ENCODE data around the gene CD34. TPM values are rescaled to one million over a fixed set of nuclear protein-coding genes. Genes with fewer than 3 reads are reported as not detected.
"Not testable (repeated sequence)": the region's sequence is repeated elsewhere in the genome, so short reads cannot be mapped to it uniquely, and the experiment has no call there.

Gene CD34
- total and polyA plus RNA-seq, 2 donors, result 6.4 to 14.5 TPM

GRCh38 chr1:207952617-207953542, 42.0 kb upstream of the CD34 start:
- Histone ChIP-seq H3K27me3 (ENCODE audit: control insufficient read depth in 2 of 2, insufficient read depth in 1 of 2, low read length in 1 of 2) (peaks cover 0 to 2% of the 10 kb centered on the region in 2 donors), H3K4me3 (ENCODE audit: low read length in 2 of 2) (no peak overlapping the region), H3K9me3 (ENCODE audit: control insufficient read depth in 2 of 2, insufficient read depth in 1 of 2, low read length in 1 of 2) (no peaks in the 10 kb centered on the region), H3K27ac (ENCODE audit: low read depth in 1 of 2, low read length in 1 of 2) (no peak overlapping the region), H3K4me1 (ENCODE audit: control insufficient read depth in 2 of 2, insufficient read depth in 2 of 2, low read length in 2 of 2) (no peaks in the 10 kb centered on the region), H3K36me3 (ENCODE audit: control insufficient read depth in 2 of 2, insufficient read depth in 2 of 2, low read length in 1 of 2) (no peaks in the 10 kb centered on the region)
- no peak for DNase-seq (ENCODE audit: low read depth in 6 of 9, low spot score in 9 of 9)
- 67% methylated on average over 4 of the region's 4 CpGs for WGBS

GRCh38 chr1:207951652-207952051, 40.7 kb upstream of the CD34 start:
- 93% methylated on average over 3 of the region's 3 CpGs for WGBS
- H3K4me3 ChIP-seq (ENCODE audit: low read length in 2 of 2), result no peak overlapping the region
- no peaks in the 10 kb centered on the region for H3K9me3 ChIP-seq (ENCODE audit: control insufficient read depth in 2 of 2, insufficient read depth in 1 of 2, low read length in 1 of 2)

GRCh38 chr1:207950750-207951149, 39.8 kb upstream of the CD34 start:
- Histone ChIP-seq H3K36me3 (ENCODE audit: control insufficient read depth in 2 of 2, insufficient read depth in 2 of 2, low read length in 1 of 2) (no peaks in the 10 kb centered on the region), H3K27ac (ENCODE audit: low read depth in 1 of 2, low read length in 1 of 2) (no peak overlapping the region)
- WGBS, result 44% methylated on average over 2 of the region's 2 CpGs

More at GRCh38 chr1:207951652-207952051, 40.7 kb upstream of the CD34 start:
- Histone ChIP-seq H3K36me3 (ENCODE audit: control insufficient read depth in 2 of 2, insufficient read depth in 2 of 2, low read length in 1 of 2) (no peaks in the 10 kb centered on the region), H3K4me1 (ENCODE audit: control insufficient read depth in 2 of 2, insufficient read depth in 2 of 2, low read length in 2 of 2) (no peaks in the 10 kb centered on the region), H3K27me3 (ENCODE audit: control insufficient read depth in 2 of 2, insufficient read depth in 1 of 2, low read length in 1 of 2) (no peaks in the 10 kb centered on the region), H3K27ac (ENCODE audit: low read depth in 1 of 2, low read length in 1 of 2) (no peak overlapping the region)
- no peak for DNase-seq (ENCODE audit: low read depth in 6 of 9, low spot score in 9 of 9)

GRCh38 chr1:207949571-207950195, 38.8 kb upstream of the CD34 start:
- DNase-seq (ENCODE audit: low read depth in 6 of 9, low spot score in 9 of 9), result no peak
- no peaks in the 10 kb centered on the region for H3K9me3 ChIP-seq (ENCODE audit: control insufficient read depth in 2 of 2, insufficient read depth in 1 of 2, low read length in 1 of 2)
- H3K4me3 ChIP-seq (ENCODE audit: low read length in 2 of 2), result no peak overlapping the region
- no peaks in the 10 kb centered on the region for H3K36me3 ChIP-seq (ENCODE audit: control insufficient read depth in 2 of 2, insufficient read depth in 2 of 2, low read length in 1 of 2)
- H3K27me3 ChIP-seq (ENCODE audit: control insufficient read depth in 2 of 2, insufficient read depth in 1 of 2, low read length in 1 of 2), result no peaks in the 10 kb centered on the region
- WGBS, result 98% methylated on average over 3 of the region's 3 CpGs
- no peak overlapping the region for H3K27ac ChIP-seq (ENCODE audit: low read depth in 1 of 2, low read length in 1 of 2)
- no peaks in the 10 kb centered on the region for H3K4me1 ChIP-seq (ENCODE audit: control insufficient read depth in 2 of 2, insufficient read depth in 2 of 2, low read length in 2 of 2)

More at GRCh38 chr1:207950750-207951149, 39.8 kb upstream of the CD34 start:
- no peak for DNase-seq (ENCODE audit: low read depth in 6 of 9, low spot score in 9 of 9)
- no peaks in the 10 kb centered on the region for H3K9me3 ChIP-seq (ENCODE audit: control insufficient read depth in 2 of 2, insufficient read depth in 1 of 2, low read length in 1 of 2)
- H3K4me3 ChIP-seq (ENCODE audit: low read length in 2 of 2), result no peak overlapping the region
- H3K27me3 ChIP-seq (ENCODE audit: control insufficient read depth in 2 of 2, insufficient read depth in 1 of 2, low read length in 1 of 2), result no peaks in the 10 kb centered on the region
- H3K4me1 ChIP-seq (ENCODE audit: control insufficient read depth in 2 of 2, insufficient read depth in 2 of 2, low read length in 2 of 2), result no peaks in the 10 kb centered on the region

GRCh38 chr1:207948536-207949250, 37.8 kb upstream of the CD34 start:
- no peaks in the 10 kb centered on the region for H3K9me3 ChIP-seq (ENCODE audit: control insufficient read depth in 2 of 2, insufficient read depth in 1 of 2, low read length in 1 of 2)
- no peak overlapping the region for H3K4me3 ChIP-seq (ENCODE audit: low read length in 2 of 2)
- 94% methylated on average over 3 of the region's 3 CpGs for WGBS
- H3K36me3 ChIP-seq (ENCODE audit: control insufficient read depth in 2 of 2, insufficient read depth in 2 of 2, low read length in 1 of 2), result no peaks in the 10 kb centered on the region
- no peak for DNase-seq (ENCODE audit: low read depth in 6 of 9, low spot score in 9 of 9)
- H3K4me1 ChIP-seq (ENCODE audit: control insufficient read depth in 2 of 2, insufficient read depth in 2 of 2, low read length in 2 of 2), result no peaks in the 10 kb centered on the region
- H3K27ac ChIP-seq (ENCODE audit: low read depth in 1 of 2, low read length in 1 of 2), result no peak overlapping the region
- H3K27me3 ChIP-seq (ENCODE audit: control insufficient read depth in 2 of 2, insufficient read depth in 1 of 2, low read length in 1 of 2), result no peaks in the 10 kb centered on the region

GRCh38 chr1:207946756-207947155, 35.8 kb upstream of the CD34 start:
- WGBS, result 93% methylated on average over 1 of the region's 1 CpG
- Histone ChIP-seq H3K9me3 (ENCODE audit: control insufficient read depth in 2 of 2, insufficient read depth in 1 of 2, low read length in 1 of 2) (no peaks in the 10 kb centered on the region), H3K27ac (ENCODE audit: low read depth in 1 of 2, low read length in 1 of 2) (no peak overlapping the region), H3K4me1 (ENCODE audit: control insufficient read depth in 2 of 2, insufficient read depth in 2 of 2, low read length in 2 of 2) (no peaks in the 10 kb centered on the region), H3K4me3 (ENCODE audit: low read length in 2 of 2) (no peak overlapping the region), H3K36me3 (ENCODE audit: control insufficient read depth in 2 of 2, insufficient read depth in 2 of 2, low read length in 1 of 2) (no peaks in the 10 kb centered on the region), H3K27me3 (ENCODE audit: control insufficient read depth in 2 of 2, insufficient read depth in 1 of 2, low read length in 1 of 2) (no peaks in the 10 kb centered on the region)
- no peak for DNase-seq (ENCODE audit: low read depth in 6 of 9, low spot score in 9 of 9)

- Histone ChIP-seq H3K9me3 (ENCODE audit: control insufficient read depth in 2 of 2, insufficient read depth in 1 of 2, low read length in 1 of 2) (no peaks in the 10 kb centered on the region), H3K36me3 (ENCODE audit: control insufficient read depth in 2 of 2, insufficient read depth in 2 of 2, low read length in 1 of 2) (no peaks in the 10 kb centered on the region), H3K27me3 (ENCODE audit: control insufficient read depth in 2 of 2, insufficient read depth in 1 of 2, low read length in 1 of 2) (no peaks in the 10 kb centered on the region), H3K4me1 (ENCODE audit: control insufficient read depth in 2 of 2, insufficient read depth in 2 of 2, low read length in 2 of 2) (no peaks in the 10 kb centered on the region), H3K27ac (ENCODE audit: low read depth in 1 of 2, low read length in 1 of 2) (no peak overlapping the region), H3K4me3 (ENCODE audit: low read length in 2 of 2) (no peak overlapping the region)
- WGBS, result 98% methylated on average over 3 of the region's 3 CpGs
- no peak for DNase-seq (ENCODE audit: low read depth in 6 of 9, low spot score in 9 of 9)
Measured at GRCh38 chr1:207944571-207944970, 33.6 kb upstream of the CD34 start.

- DNase-seq (ENCODE audit: low read depth in 6 of 9, low spot score in 9 of 9); H3K36me3 ChIP-seq (ENCODE audit: control insufficient read depth in 2 of 2, insufficient read depth in 2 of 2, low read length in 1 of 2); H3K4me3 ChIP-seq (ENCODE audit: low read length in 2 of 2); H3K9me3 ChIP-seq (ENCODE audit: control insufficient read depth in 2 of 2, insufficient read depth in 1 of 2, low read length in 1 of 2); H3K27me3 ChIP-seq (ENCODE audit: control insufficient read depth in 2 of 2, insufficient read depth in 1 of 2, low read length in 1 of 2); H3K4me1 ChIP-seq (ENCODE audit: control insufficient read depth in 2 of 2, insufficient read depth in 2 of 2, low read length in 2 of 2): not testable (repeated sequence)
- 58% methylated on average over 14 of the region's 14 CpGs for WGBS
- H3K27ac ChIP-seq (ENCODE audit: low read depth in 1 of 2, low read length in 1 of 2), result peak overlapping the region in 1 of 2 donors; percentile 4
Measured at GRCh38 chr1:207942337-207942741, 31.4 kb upstream of the CD34 start.

- no peak for DNase-seq (ENCODE audit: low read depth in 6 of 9, low spot score in 9 of 9)
- Histone ChIP-seq H3K4me1 (ENCODE audit: control insufficient read depth in 2 of 2, insufficient read depth in 2 of 2, low read length in 2 of 2) (no peaks in the 10 kb centered on the region), H3K9me3 (ENCODE audit: control insufficient read depth in 2 of 2, insufficient read depth in 1 of 2, low read length in 1 of 2) (no peaks in the 10 kb centered on the region), H3K36me3 (ENCODE audit: control insufficient read depth in 2 of 2, insufficient read depth in 2 of 2, low read length in 1 of 2) (no peaks in the 10 kb centered on the region), H3K27ac (ENCODE audit: low read depth in 1 of 2, low read length in 1 of 2) (no peak overlapping the region), H3K4me3 (ENCODE audit: low read length in 2 of 2) (no peak overlapping the region), H3K27me3 (ENCODE audit: control insufficient read depth in 2 of 2, insufficient read depth in 1 of 2, low read length in 1 of 2) (no peaks in the 10 kb centered on the region)
- WGBS, result 72% methylated on average over 7 of the region's 7 CpGs
Measured at GRCh38 chr1:207941665-207942064, 30.7 kb upstream of the CD34 start.
